ENCODE measurements around the gene RAE1.

Gene RAE1

GRCh38 chr20:57428324-57429158 lies 77.5 kb downstream of the RAE1 start:
- no peak for DNase-seq (ENCODE audit: low read depth)
- H3K4me3 ChIP-seq (ENCODE audit: control insufficient read depth, low read depth, low read length) = no peak overlapping the region
- TF ChIP-seq CTCF (conservative IDR thresholded peaks at IDR 0.05; ENCODE audit: control insufficient read depth, insufficient read depth, low read depth, low read length) = no peak

Data from fibroblast of mammary gland (primary cell).